ENCODE data around the gene RAB5IF. TPM values are rescaled to one million over a fixed set of nuclear protein-coding genes. Genes with fewer than 3 reads are reported as not detected.
A peak's percentile ranks its signal among the peaks of the same experiment; 100 is the strongest.

Gene RAB5IF
- total and polyA plus RNA-seq, 2 of the 13 experiments (the other 11 are each of a cell fraction or from before 2014, with no cell fraction given) = 261 to 305 TPM

GRCh38 chr20:36632487-36633284, 27.1 kb downstream of the RAB5IF start:
- H3K4me2 ChIP-seq (ENCODE audit: low read depth, low read length) = peak overlapping the region; percentile 88
- peak overlapping the region; percentile 14 for H3K27ac ChIP-seq (ENCODE audit: extremely low read length, insufficient read depth, low read length)
- 15% methylated on average over 14 of the region's 14 CpGs for WGBS (ENCODE audit: low lambda C conversion rate)
- H3K27me3 ChIP-seq (ENCODE audit: control insufficient read depth in 1 of 2, insufficient read depth in 2 of 2, low read length in 2 of 2) = no peaks in the 10 kb centered on the region
- H3K36me3 ChIP-seq (replicated peaks in 1 of 2; ENCODE audit: control insufficient read depth in 1 of 2, insufficient read depth in 2 of 2, low read length in 2 of 2) = no peaks in the 10 kb centered on the region
- H3K79me2 ChIP-seq (ENCODE audit: insufficient read depth, low read length) = no peaks in the 10 kb centered on the region
- POLR2A ChIA-PET = interaction anchor here (0.8 to 5.5 kb wide), 16 partner anchors 8 to 176 kb away, joined by 3 to 54 read pairs (median 5); partner anchors contain the start of genes NDRG3 and RAB5IF
- intact Hi-C loops (cut with micrococcal nuclease; ENCODE audit: unreplicated experiment) = loop anchor here (1.0 kb wide), 1 partner anchor 20 kb away; no protein-coding TSS in a partner anchor
- peak overlapping the region; percentile 71 for H3K9ac ChIP-seq (ENCODE audit: insufficient read depth, low read depth, low read length)
- CTCF ChIA-PET (ENCODE audit: low intra/inter-chr PET ratio, low total read pairs) = interaction anchor here (1.3 to 1.8 kb wide), 4 partner anchors 20 to 76 kb away, joined by 3 to 20 read pairs (median 6); partner anchors contain the start of gene RAB5IF
- H3K9me3 ChIP-seq (ENCODE audit: low read length) = no peaks in the 10 kb centered on the region
- no peaks in the 10 kb centered on the region for H4K20me1 ChIP-seq (ENCODE audit: insufficient read depth, low read length)
- H3K4me1 ChIP-seq (ENCODE audit: insufficient read depth, low read length) = peaks cover 31% of the 10 kb centered on the region
- peak overlapping the region; percentile 74 for H2AFZ ChIP-seq (ENCODE audit: low read length)
- ATAC-seq = peak; percentile 96
- in situ Hi-C loops (cut with HindIII; ENCODE audit: extremely low pct_ligation_motif_present, low pct_unique_long_range_greater_than_20kb) = no loop called here
- DNase-seq (ENCODE audit: low spot score) = peak; percentile 87
- peak; percentile 95 for FAIRE-seq
- H3K4me3 ChIP-seq (replicated peaks in 1 of 3; ENCODE audit: insufficient read depth in 1 of 3, low read depth in 2 of 3, low read length in 3 of 3) = peak overlapping the region; percentile 15 to 68 (median 26); a peak in 4 of 6 replicates
- TSS peak; percentile 65 for BruUV-seq (replicated peaks)
- no peak for TF ChIP-seq MXI1 (IDR thresholded peaks at IDR 0.05; ENCODE audit: borderline replicate concordance, low read depth, low read length)
- TF ChIP-seq ZNF746 (CRISPR knock-in tag; IDR thresholded peaks at IDR 0.05) = no peak; the same call in 1 of the 2 replicates
- peak; percentile 65 for TF ChIP-seq BCL3 (CRISPR knock-in tag; IDR thresholded peaks at IDR 0.05)
- TF ChIP-seq HMG20A (CRISPR knock-in tag; IDR thresholded peaks at IDR 0.05; ENCODE audit: borderline replicate concordance) = peak; percentile 67
- 0 out of 2 replicates have a peak, but pooled peaks have one; percentile 56 for TF ChIP-seq ESRRA (CRISPR knock-in tag; IDR thresholded peaks at IDR 0.05; ENCODE audit: low read depth)
- TF ChIP-seq ZNF18 (CRISPR knock-in tag; IDR thresholded peaks at IDR 0.05; ENCODE audit: insufficient replicate concordance) = no peak
- TF ChIP-seq GATA4 (IDR thresholded peaks at IDR 0.05; ENCODE audit: borderline replicate concordance, low read depth) = 0 out of 2 replicates have a peak, but pooled peaks have one; percentile 29
- 0 out of 2 replicates have a peak, but pooled peaks have one; percentile 14 for TF ChIP-seq SIX4 (CRISPR knock-in tag; IDR thresholded peaks at IDR 0.05)
- TF ChIP-seq ZNF589 (CRISPR knock-in tag; conservative IDR thresholded peaks at IDR 0.05) = no peak
- TF ChIP-seq SMARCC2 (IDR thresholded peaks at IDR 0.05) = no peak
- peak; percentile 50; the same call in 1 of the 2 replicates for TF ChIP-seq TFE3 (CRISPR knock-in tag; IDR thresholded peaks at IDR 0.05)
- peak; percentile 52; the same call in 1 of the 2 replicates for TF ChIP-seq HBP1 (CRISPR knock-in tag; IDR thresholded peaks at IDR 0.05; ENCODE audit: low read depth)
- TF ChIP-seq HNRNPLL (IDR thresholded peaks at IDR 0.05; ENCODE audit: low read depth, low read length, poor library complexity, severe bottlenecking) = no peak
- no peak for TF ChIP-seq PLRG1 (conservative IDR thresholded peaks at IDR 0.05)
- TF ChIP-seq CENPT (CRISPR knock-in tag; IDR thresholded peaks at IDR 0.05; ENCODE audit: low read depth) = peak; percentile 57; the same call in 1 of the 2 replicates
- TF ChIP-seq E2F1 (CRISPR knock-in tag; IDR thresholded peaks at IDR 0.05) = no peak

Data from HepG2 (cell line).